GM12865 (cell line): Measurements from ENCODE around the gene TUBGCP6.
A peak's percentile ranks its signal among the peaks of the same experiment; 100 is the strongest.

Experiments used
- DNase-seq: peaks from one replicate; pipeline ENCODE4 v3.0.0; 2010; ENCODE audit warnings: low read depth
- H3K4me3 ChIP-seq: 2 replicates; pipeline ENCODE4 v1.5.1; 2011; ENCODE audit warnings: mild to moderate bottlenecking, low read depth, low read length, control low read depth
- CTCF ChIP-seq: IDR thresholded peaks from 2 replicates; pipeline ENCODE4 v1.5.1; 2011; ENCODE audit warnings: low read length, control low read depth, low read depth, inconsistent platforms; ENCODE audit not compliant: insufficient read depth; ENCODE audit errors: missing control alignments

TUBGCP6 gene

GRCh38 chr22:50211147-50211546, 33.7 kb downstream of the TUBGCP6 start:
- TF ChIP-seq CTCF, result no peak
- H3K4me3 ChIP-seq, result no peak overlapping the region
- no peak for DNase-seq

GRCh38 chr22:50210378-50211139, 34.3 kb downstream of the TUBGCP6 start:
- no peak overlapping the region for H3K4me3 ChIP-seq
- TF ChIP-seq CTCF, result no peak
- peak; percentile 9 for DNase-seq

- TF ChIP-seq CTCF, result peak; percentile 83
- no peak overlapping the region for H3K4me3 ChIP-seq
- DNase-seq, result peak; percentile 74
Measured at GRCh38 chr22:50209893-50210292, 34.9 kb downstream of the TUBGCP6 start.

GRCh38 chr22:50208939-50209892, 35.6 kb downstream of the TUBGCP6 start:
- no peak overlapping the region for H3K4me3 ChIP-seq
- DNase-seq, result peak; percentile 5
- TF ChIP-seq CTCF, result no peak

- TF ChIP-seq CTCF, result no peak
- DNase-seq, result no peak
- H3K4me3 ChIP-seq, result no peak overlapping the region
Measured at GRCh38 chr22:50208430-50208938, 36.3 kb downstream of the TUBGCP6 start.

GRCh38 chr22:50207383-50208140, 37.3 kb downstream of the TUBGCP6 start:
- DNase-seq, result peak; percentile 9
- no peak for TF ChIP-seq CTCF
- H3K4me3 ChIP-seq, result no peak overlapping the region
